ENCODE measurements around the gene SLC2A5.

- no peak for TF ChIP-seq FOXM1 (IDR thresholded peaks at IDR 0.05; ENCODE audit: borderline replicate concordance, low read depth)
- TF ChIP-seq TEAD4 (IDR thresholded peaks at IDR 0.05): no peak
- no peak for TF ChIP-seq RAD21 (IDR thresholded peaks at IDR 0.05; ENCODE audit: low read depth)
- TF ChIP-seq MAX (IDR thresholded peaks at IDR 0.05): no peak
- TF ChIP-seq YY1 (IDR thresholded peaks at IDR 0.05; ENCODE audit: low read depth): no peak
- no peak for TF ChIP-seq TAF1 (IDR thresholded peaks at IDR 0.05; ENCODE audit: low read depth)
- TF ChIP-seq EP300 (IDR thresholded peaks at IDR 0.05; ENCODE audit: borderline replicate concordance): no peak
- no peak for TF ChIP-seq ZBTB7A (IDR thresholded peaks at IDR 0.05; ENCODE audit: low read depth)
- no peak for TF ChIP-seq REST (IDR thresholded peaks at IDR 0.05; ENCODE audit: low read depth)
- no peak for TF ChIP-seq CEBPB (IDR thresholded peaks at IDR 0.05)
- no peak for TF ChIP-seq CREB1 (IDR thresholded peaks at IDR 0.05; ENCODE audit: low read depth)
- TF ChIP-seq EGR1 (IDR thresholded peaks at IDR 0.05): no peak
Measured at GRCh38 chr1:9044236-9044635, 25.2 kb downstream of the SLC2A5 start.

Measured in Ishikawa (cell line).